HepG2 (cell line): ENCODE data around the gene PDE3B. TPM values are rescaled to one million over a fixed set of nuclear protein-coding genes. Genes with fewer than 3 reads are reported as not detected.

Experiments
- ATAC-seq: fragments of 200-7000 bp; cut with Tn5 transposase; 3 replicates; pipeline ENCODE4 v1.9.1; 2020; ENCODE audit warnings: mild to moderate bottlenecking, moderate library complexity
- BruUV-seq: library from RNA; stranded (reverse); fragments of 400-500 nt; replicated peaks from 2 replicates; lab custom pipeline; 2021; lab: Mats Ljungman, UMichigan
- CTCF ChIA-PET: fragments of 300-600 bp; formaldehyde crosslinking; extraction: SDS; loops from one replicate; lab custom pipeline; 2021; ENCODE audit warnings: low total read pairs, inconsistent platforms, low intra/inter-chr PET ratio; lab: Yijun Ruan, JAX
- POLR2A ChIA-PET: fragments of 350-600 bp; sonication (Branson Sonifier 250); formaldehyde crosslinking; loops from one replicate; lab custom pipeline; 2020; ENCODE audit warnings: antibody characterized with exemption, inconsistent platforms; lab: Yijun Ruan, JAX
- DNase-seq: peaks from one replicate; pipeline ENCODE4 v3.0.0-alpha.2; 2015; ENCODE audit warnings: low spot score
- FAIRE-seq: peaks from 3 replicates; lab custom pipeline; 2011; peaks lifted over from hg19 to GRCh38; lab: Jason Lieb, UNC
- H2AFZ ChIP-seq: one replicate; pipeline ENCODE4 v1.6.1; 2011; ENCODE audit warnings: low read length, inconsistent platforms
- H3K27ac ChIP-seq: fragments of 300-600 bp; 3 replicates; pipeline ENCODE4 v1.8.0; 2011; ENCODE audit warnings: mixed run types, mild to moderate bottlenecking, mixed read lengths, low read length, inconsistent platforms; ENCODE audit not compliant: insufficient read depth; ENCODE audit errors: extremely low read length
- H3K27me3 ChIP-seq, 2 experiments: fragments of 200-600 bp in 1 of 2; 2 replicates in 1 of 2; 3 replicates in 1 of 2; pipeline versions ENCODE4 v1.6.0 to v1.8.0; 2011; ENCODE audit warnings: low read length in 2 of 2, mild to moderate bottlenecking in 2 of 2, moderate library complexity in 2 of 2, inconsistent platforms in 1 of 2; ENCODE audit not compliant: insufficient read depth in 2 of 2, control insufficient read depth in 1 of 2
- H3K36me3 ChIP-seq, 2 experiments: fragments of 200-600 bp in 1 of 2; replicated peaks in 1 of 2; 2 replicates in 1 of 2; 3 replicates in 1 of 2; pipeline versions ENCODE4 v1.5.1 to v1.8.0; 2011; ENCODE audit warnings: low read length in 2 of 2, inconsistent platforms in 1 of 2; ENCODE audit not compliant: insufficient read depth in 2 of 2, control insufficient read depth in 1 of 2
- H3K4me1 ChIP-seq: 2 replicates; pipeline ENCODE4 v1.5.1; 2012; ENCODE audit warnings: low read length, inconsistent platforms; ENCODE audit not compliant: insufficient read depth
- H3K4me2 ChIP-seq: 2 replicates; pipeline ENCODE4 v1.6.0; 2011; ENCODE audit warnings: low read depth, low read length, inconsistent platforms
- H3K4me3 ChIP-seq, 3 experiments: fragments of 200-600 bp in 1 of 3; sonication (generic), shearing (Covaris generic) in 1 of 3; replicated peaks in 1 of 3; 2 replicates each; pipeline ENCODE4 v1.5.1; 2011 to 2016; ENCODE audit warnings: low read length in 3 of 3, inconsistent platforms in 2 of 3, low read depth in 2 of 3, mild to moderate bottlenecking in 2 of 3, control low read depth in 1 of 3, mixed read lengths in 1 of 3; ENCODE audit not compliant: insufficient read depth in 1 of 3
- H3K79me2 ChIP-seq: one replicate; pipeline ENCODE4 v1.6.1; 2011; ENCODE audit warnings: low read length, inconsistent platforms; ENCODE audit not compliant: insufficient read depth
- H3K9ac ChIP-seq: 2 replicates; pipeline ENCODE4 v1.6.0; 2011; ENCODE audit warnings: mild to moderate bottlenecking, low read depth, low read length, inconsistent platforms; ENCODE audit not compliant: insufficient read depth
- H3K9me3 ChIP-seq: 2 replicates; pipeline ENCODE4 v1.5.1; 2012; ENCODE audit warnings: mild to moderate bottlenecking, low read length
- H4K20me1 ChIP-seq: 2 replicates; pipeline ENCODE4 v1.6.0; 2011; ENCODE audit warnings: inconsistent platforms, mild to moderate bottlenecking, low read length, moderate library complexity; ENCODE audit not compliant: insufficient read depth
- CAMTA2 ChIP-seq: sonication (generic); formaldehyde crosslinking; IDR thresholded peaks from 2 replicates; pipeline ENCODE4 v1.4.0; 2020; ENCODE audit warnings: mild to moderate bottlenecking, missing genetic modification reagents, borderline replicate concordance
- CEBPG ChIP-seq: IDR thresholded peaks from 2 replicates; pipeline ENCODE4 v1.6.1; 2016
- FOXM1 ChIP-seq: sonication (generic); formaldehyde crosslinking; IDR thresholded peaks from 2 replicates; pipeline ENCODE4 v1.5.0; 2020; ENCODE audit warnings: missing genetic modification reagents
- KLF16 ChIP-seq, 2 experiments: sonication (generic) in 1 of 2; formaldehyde crosslinking in 1 of 2; IDR thresholded peaks; 2 replicates each; pipeline versions ENCODE4 v1.6.1 to v1.8.0; 2016 to 2023; ENCODE audit warnings: missing genetic modification reagents in 2 of 2, missing compliant biosample characterization in 1 of 2
- LRRFIP1 ChIP-seq: sonication (generic); formaldehyde crosslinking; conservative IDR thresholded peaks from 2 replicates; pipeline ENCODE4 v1.4.0; 2020; ENCODE audit warnings: missing genetic modification reagents
- NFIB ChIP-seq: sonication (generic); formaldehyde crosslinking; IDR thresholded peaks from 2 replicates; pipeline ENCODE4 v1.9.0; 2021; ENCODE audit warnings: missing genetic modification reagents, mild to moderate bottlenecking, borderline replicate concordance
- YEATS2 ChIP-seq: sonication (generic); formaldehyde crosslinking; IDR thresholded peaks from 2 replicates; pipeline ENCODE4 v1.4.0; 2020; ENCODE audit warnings: missing genetic modification reagents, borderline replicate concordance
- ZNF205 ChIP-seq: IDR thresholded peaks from 2 replicates; pipeline ENCODE4 v1.6.1; 2018; ENCODE audit warnings: missing biosample characterization, missing genetic modification reagents
- ZNF431 ChIP-seq: sonication (generic); formaldehyde crosslinking; IDR thresholded peaks from 2 replicates; pipeline ENCODE4 v1.9.0; 2022; ENCODE audit warnings: missing genetic modification reagents, low read depth, mild to moderate bottlenecking, borderline replicate concordance
- ZNF550 ChIP-seq: sonication (generic); formaldehyde crosslinking; IDR thresholded peaks from 2 replicates; pipeline ENCODE4 v1.4.0; 2020; ENCODE audit warnings: mild to moderate bottlenecking, missing genetic modification reagents, borderline replicate concordance
- ZNF605 ChIP-seq: sonication (generic); formaldehyde crosslinking; IDR thresholded peaks from 2 replicates; pipeline ENCODE4 v1.8.0; 2022; ENCODE audit warnings: mild to moderate bottlenecking, missing genetic modification reagents
- WGBS: methylation state at CpG from one replicate; pipeline ENCODE4 v1.1.6; 2017; ENCODE audit warnings: low lambda C conversion rate; 5-methylcytosine and 5-hydroxymethylcytosine counted together
- in situ Hi-C: cut with HindIII; loops from 2 replicates; pipeline ENCODE4 v1.10.0; 2017; ENCODE audit warnings: low pct_unique_long_range_greater_than_20kb; ENCODE audit not compliant: extremely low pct_ligation_motif_present
- intact Hi-C: fragments of 100-400 bp; cut with micrococcal nuclease; formaldehyde crosslinking; loops from one replicate; pipeline ENCODE4 v1.10.0; 2022; ENCODE audit not compliant: unreplicated experiment
- polyA plus RNA-seq, 8 experiments: library from polyadenylated mRNA; depleted of rRNA in 3 of 8; stranded (reverse) in 7 of 8; unstranded in 1 of 8; fragments of >200 nt; fragmentation: Illumina TruSeq in 4 of 8; extraction: Trizol in 4 of 8; gene quantifications; 2 replicates each; pipeline versions ENCODE4 v1.2.1 to v1.2.3, GENCODE V29; 2011 to 2016; ENCODE audit warnings: low read depth in 4 of 8, missing spikeins in 1 of 8, mixed read lengths in 1 of 8; ENCODE audit not compliant: insufficient read depth in 1 of 8
- total RNA-seq, 5 experiments: library from RNA; depleted of rRNA; stranded (reverse); fragments of >200 nt; fragmentation: Illumina TruSeq; extraction: Trizol; gene quantifications; 2 replicates each; pipeline ENCODE4 v1.2.3, GENCODE V29; 2016; ENCODE audit warnings: low read depth in 1 of 5
- TF ChIP-seq, protein P1 (sequence below): sonication (generic); formaldehyde crosslinking; IDR thresholded peaks from 2 replicates; pipeline ENCODE4 v1.5.0; 2020; ENCODE audit warnings: mild to moderate bottlenecking, missing genetic modification reagents
- TF ChIP-seq, protein P2 (sequence below): sonication (generic); formaldehyde crosslinking; IDR thresholded peaks from 2 replicates; pipeline ENCODE4 v1.5.1; 2020; ENCODE audit warnings: mild to moderate bottlenecking, moderate library complexity, missing genetic modification reagents

The PDE3B gene
- total and polyA plus RNA-seq, 2 of the 13 experiments (the other 11 are each of a cell fraction or from before 2014, with no cell fraction given), result 14.1 to 26.5 TPM

DNA sequence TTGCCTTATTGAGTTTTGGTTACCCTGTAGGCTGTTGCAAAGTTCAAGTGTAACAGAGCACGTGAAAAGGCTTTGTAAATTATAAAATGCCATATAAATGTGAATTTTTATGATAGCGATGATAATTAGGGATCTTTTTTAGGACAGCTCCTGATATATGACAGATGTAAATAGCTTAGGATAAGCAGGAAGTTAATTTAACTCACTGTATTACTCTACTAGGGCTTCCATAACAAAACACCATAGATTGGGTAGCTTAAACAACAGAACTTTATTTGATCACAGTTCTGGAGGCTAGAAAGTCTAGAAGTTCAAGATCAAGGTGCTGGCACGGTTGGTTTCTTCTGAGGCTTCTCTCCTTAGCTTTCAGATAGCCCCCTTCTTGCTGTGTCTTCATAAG lies 17.0 kb upstream of the PDE3B start:
- Histone ChIP-seq H3K4me3 (no peak overlapping the region), H3K79me2 (no peaks in the 10 kb centered on the region), H3K27me3 (no peaks in the 10 kb centered on the region), H2AFZ (no peak overlapping the region), H4K20me1 (no peaks in the 10 kb centered on the region), H3K4me2 (no peak overlapping the region), H3K9ac (no peak overlapping the region), H3K36me3 (no peaks in the 10 kb centered on the region; a peak in 1 of 5 replicates), H3K9me3 (no peaks in the 10 kb centered on the region), H3K4me1 (peaks cover 2% of the 10 kb centered on the region), H3K27ac (no peak overlapping the region)
- no TSS peak for BruUV-seq
- no peak for FAIRE-seq
- no peak for ATAC-seq
- ChIA-PET CTCF (no interaction called here), POLR2A (no interaction called here)
- no peak for DNase-seq
- no peak for TF ChIP-seq CEBPG (CRISPR knock-in tag)
- TF ChIP-seq ZNF605 (CRISPR knock-in tag), result no peak
- no peak for TF ChIP-seq ZNF550 (CRISPR knock-in tag)
- no peak for TF ChIP-seq YEATS2 (CRISPR knock-in tag)
- TF ChIP-seq FOXM1, result no peak
- no peak for TF ChIP-seq KLF16 (CRISPR knock-in tag; IDR thresholded peaks at IDR 0.05)
- no peak for TF ChIP-seq ZNF431 (CRISPR knock-in tag)
- no peak for TF ChIP-seq NFIB (CRISPR knock-in tag)
- TF ChIP-seq, protein P1, sequence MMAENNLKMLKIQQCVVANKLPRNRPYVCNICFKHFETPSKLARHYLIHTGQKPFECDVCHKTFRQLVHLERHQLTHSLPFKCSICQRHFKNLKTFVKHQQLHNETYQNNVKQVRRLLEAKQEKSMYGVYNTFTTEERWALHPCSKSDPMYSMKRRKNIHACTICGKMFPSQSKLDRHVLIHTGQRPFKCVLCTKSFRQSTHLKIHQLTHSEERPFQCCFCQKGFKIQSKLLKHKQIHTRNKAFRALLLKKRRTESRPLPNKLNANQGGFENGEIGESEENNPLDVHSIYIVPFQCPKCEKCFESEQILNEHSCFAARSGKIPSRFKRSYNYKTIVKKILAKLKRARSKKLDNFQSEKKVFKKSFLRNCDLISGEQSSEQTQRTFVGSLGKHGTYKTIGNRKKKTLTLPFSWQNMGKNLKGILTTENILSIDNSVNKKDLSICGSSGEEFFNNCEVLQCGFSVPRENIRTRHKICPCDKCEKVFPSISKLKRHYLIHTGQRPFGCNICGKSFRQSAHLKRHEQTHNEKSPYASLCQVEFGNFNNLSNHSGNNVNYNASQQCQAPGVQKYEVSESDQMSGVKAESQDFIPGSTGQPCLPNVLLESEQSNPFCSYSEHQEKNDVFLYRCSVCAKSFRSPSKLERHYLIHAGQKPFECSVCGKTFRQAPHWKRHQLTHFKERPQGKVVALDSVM (CRISPR knock-in tag), result no peak
- TF ChIP-seq CAMTA2 (CRISPR knock-in tag), result no peak
- no peak for TF ChIP-seq LRRFIP1 (CRISPR knock-in tag)
- TF ChIP-seq ZNF205 (CRISPR knock-in tag), result no peak
- TF ChIP-seq, protein P2, sequence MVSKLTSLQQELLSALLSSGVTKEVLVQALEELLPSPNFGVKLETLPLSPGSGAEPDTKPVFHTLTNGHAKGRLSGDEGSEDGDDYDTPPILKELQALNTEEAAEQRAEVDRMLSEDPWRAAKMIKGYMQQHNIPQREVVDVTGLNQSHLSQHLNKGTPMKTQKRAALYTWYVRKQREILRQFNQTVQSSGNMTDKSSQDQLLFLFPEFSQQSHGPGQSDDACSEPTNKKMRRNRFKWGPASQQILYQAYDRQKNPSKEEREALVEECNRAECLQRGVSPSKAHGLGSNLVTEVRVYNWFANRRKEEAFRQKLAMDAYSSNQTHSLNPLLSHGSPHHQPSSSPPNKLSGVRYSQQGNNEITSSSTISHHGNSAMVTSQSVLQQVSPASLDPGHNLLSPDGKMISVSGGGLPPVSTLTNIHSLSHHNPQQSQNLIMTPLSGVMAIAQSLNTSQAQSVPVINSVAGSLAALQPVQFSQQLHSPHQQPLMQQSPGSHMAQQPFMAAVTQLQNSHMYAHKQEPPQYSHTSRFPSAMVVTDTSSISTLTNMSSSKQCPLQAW (CRISPR knock-in tag), result no peak
- intact Hi-C loops, result no loop called here
- 94% methylated on average over 3 of the region's 3 CpGs for WGBS
- in situ Hi-C loops, result loop anchor here (25.0 kb wide), 1 partner anchor 89 kb away; no protein-coding TSS in a partner anchor
